Right hindlimb (tissue), 1 donor: ENCODE results near the gene EFCAB6.

Source experiments
- DNase-seq: peaks from one replicate; pipeline ENCODE4 v3.0.0-alpha.2; 2018

Gene EFCAB6

DNA sequence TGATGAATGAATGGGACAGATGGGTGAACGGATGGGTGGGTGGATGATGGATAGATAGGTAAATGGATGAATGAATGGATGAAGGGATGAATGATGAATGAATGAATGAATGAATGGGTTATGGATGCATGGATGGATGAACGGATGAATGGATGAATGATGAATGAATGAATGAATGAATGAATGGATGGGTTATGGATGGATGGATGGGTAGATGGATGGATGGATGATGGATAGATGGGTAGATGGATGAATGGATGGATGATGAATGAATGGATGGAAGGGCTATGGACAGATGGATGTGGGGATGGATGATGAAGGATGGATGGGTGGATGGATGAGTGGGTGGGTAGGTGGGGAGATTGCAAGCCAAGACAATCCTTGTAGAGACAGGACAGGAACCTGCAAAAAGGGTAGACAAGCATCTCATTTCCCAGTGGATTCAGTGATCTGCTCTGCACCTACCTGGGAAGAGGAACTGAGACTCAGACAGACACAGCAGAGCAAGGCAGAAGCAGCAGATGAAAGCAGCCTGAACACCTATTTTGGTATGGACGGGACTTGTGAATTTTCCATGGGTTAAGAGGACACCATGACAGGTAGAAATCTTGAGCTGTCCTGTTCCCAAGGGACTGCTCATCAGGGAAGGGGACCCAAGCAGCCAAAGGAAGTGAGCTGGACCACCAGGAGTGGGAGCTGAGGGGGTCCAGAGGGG lies 68.0 kb downstream of the EFCAB6 start:
- no peak for DNase-seq

DNA sequence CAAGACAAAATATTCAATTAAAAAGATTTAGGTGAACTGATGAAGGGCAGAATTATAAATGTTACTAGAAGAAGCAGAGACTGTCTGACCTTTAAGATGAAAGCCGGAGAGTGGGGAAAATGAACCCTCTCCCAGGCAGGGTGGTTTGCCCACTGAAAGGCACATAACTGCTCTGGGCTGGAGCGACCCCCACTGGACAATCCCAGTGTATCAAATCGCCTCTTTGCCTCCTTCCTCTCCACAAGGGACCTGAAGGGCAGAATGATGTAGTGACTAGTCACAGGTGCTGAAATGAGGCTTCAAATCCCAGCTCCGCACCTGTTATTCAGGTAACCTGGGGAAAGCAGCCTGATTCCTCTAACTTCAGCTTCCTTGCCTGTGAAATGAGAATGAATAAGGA lies 69.0 kb downstream of the EFCAB6 start:
- DNase-seq = no peak

DNA sequence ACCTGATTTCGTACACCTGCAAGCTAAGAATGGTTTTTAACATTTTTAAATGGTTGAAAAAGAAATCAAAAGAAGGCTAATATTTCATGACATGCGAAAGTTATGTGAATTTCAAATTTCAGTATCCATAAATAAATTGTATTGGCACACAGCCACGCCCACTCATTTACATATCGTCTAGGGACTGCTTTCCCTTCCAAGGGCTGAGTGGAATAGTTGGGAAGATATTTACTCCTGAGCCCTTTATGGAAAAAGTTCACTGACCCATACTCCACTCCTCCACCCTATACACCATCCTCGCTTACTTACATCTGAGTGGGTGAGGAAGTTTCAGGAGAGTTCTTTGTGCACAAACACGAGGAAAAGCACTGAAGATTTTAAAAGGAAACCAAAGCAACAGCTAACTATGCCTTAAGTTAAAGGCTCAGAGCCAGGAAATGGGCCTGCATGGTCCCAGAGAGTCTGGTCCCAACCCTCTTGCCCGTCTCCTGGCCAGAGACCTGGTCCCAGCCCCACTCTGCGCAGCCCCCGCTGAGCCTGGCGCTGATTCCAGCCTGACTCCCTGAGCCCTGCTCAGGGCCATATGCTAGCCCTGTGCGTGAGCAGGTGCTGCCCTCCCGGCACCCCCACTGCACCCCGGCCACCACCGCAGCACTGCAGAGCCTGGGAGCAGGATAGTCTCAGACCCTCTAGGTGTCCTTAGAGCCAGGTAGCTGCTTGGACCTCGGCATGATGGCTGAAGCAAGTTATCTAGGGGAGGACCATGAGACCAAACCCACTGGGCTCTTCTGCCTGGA lies 69.8 kb downstream of the EFCAB6 start:
- DNase-seq = no peak

GRCh38 chr22:43740587-43741270 lies 71.4 kb downstream of the EFCAB6 start:
- DNase-seq = no peak

DNA sequence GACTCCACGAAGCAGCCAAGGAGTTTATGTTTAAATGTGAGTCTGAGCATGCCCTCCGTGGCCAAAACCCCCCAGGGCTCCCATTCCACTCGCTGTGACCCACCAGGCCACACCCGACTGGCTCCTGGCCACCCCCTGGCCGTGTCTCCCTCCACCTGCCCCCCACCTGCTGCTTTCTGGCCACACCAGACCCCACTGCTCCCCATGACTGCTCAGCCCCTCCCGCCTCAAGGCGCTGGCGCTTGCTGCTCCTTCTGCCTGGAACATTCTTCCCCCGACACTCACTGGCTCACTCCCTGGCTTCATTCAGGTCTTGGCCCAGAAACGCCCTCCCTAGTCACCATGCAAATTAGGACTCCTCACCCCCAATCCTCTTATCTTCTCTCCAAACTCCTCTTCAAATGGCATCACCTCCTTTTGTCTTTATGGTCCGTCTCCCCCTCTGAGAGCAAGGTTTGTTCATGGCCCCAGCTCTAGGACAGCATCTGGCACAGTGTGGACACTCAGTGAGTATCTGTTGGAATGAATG lies 72.2 kb downstream of the EFCAB6 start:
- DNase-seq = no peak

DNA sequence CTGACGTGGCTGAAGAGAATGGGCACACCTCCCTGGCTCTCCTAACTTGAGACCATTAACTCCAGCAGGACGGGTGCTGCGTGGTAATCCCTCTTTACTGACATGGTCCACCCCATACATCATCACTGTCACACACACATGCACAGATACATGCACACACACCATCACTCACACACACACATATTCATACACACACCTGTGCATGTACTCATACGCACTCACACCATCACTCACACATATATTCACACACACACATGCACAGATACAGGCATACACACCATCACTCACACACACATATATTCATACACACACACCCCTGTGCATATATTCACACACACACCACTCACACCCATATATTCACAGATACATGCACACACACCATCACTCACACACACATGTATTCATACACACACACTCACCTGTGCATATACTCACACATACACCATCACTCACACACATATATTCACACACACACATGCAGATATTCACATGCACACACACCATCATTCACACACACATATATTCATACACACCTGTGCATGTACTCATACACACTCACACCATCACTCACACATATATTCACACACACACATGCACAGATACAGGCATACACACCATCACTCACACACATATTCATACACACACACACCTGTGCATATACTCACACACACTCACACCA lies 74.8 kb downstream of the EFCAB6 start:
- DNase-seq = no peak

- no peak for DNase-seq
Observed at GRCh38 chr22:43736651-43737050, 75.5 kb downstream of the EFCAB6 start.

- DNase-seq = no peak
Observed at GRCh38 chr22:43734370-43735150, 77.5 kb downstream of the EFCAB6 start.

DNA sequence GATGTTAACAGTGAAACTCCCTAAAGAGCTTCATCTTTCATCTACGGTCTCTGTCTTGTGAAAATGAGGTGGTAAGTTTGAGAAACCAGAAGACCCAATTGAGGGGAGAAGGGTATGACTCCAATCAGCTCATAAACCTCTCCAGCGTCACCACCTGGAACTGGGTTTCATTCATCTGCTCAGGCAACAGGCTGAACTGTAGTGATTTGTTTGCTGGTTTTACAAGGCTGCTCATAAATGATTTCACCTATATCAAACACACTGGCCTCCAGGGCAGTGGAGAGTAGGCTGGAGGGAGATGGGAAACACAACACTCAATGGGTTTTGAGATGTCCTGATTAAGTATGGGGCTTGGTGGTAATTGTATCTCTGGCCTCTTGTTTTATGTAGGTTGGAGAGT lies 79.0 kb downstream of the EFCAB6 start:
- no peak for DNase-seq

- no peak for DNase-seq
Observed at GRCh38 chr22:43731988-43732387, 80.1 kb downstream of the EFCAB6 start.

- DNase-seq = no peak
Observed at GRCh38 chr22:43726964-43727543, 85.1 kb downstream of the EFCAB6 start.

GRCh38 chr22:43726322-43726721 lies 85.8 kb downstream of the EFCAB6 start:
- peak; percentile 34 for DNase-seq

DNA sequence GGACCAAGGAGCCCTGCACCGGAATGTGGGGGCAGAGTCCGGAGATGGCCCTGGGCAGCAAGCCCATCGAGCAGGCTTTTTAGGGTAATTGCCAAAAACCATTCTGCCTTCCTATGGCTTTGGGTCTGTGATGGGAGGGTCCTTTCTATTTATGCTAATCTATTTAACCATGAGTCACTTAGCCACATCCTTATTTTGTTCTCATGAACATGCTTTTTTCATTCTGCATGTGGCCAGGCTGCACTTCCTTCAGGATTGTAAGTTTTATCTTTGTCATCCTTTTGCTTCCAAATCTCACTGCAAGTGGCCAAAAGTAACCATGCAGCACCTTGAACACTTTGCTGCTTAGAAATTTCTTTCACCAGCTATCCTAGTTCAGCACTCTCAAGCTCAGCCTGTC lies 88.3 kb downstream of the EFCAB6 start:
- DNase-seq = no peak

- no peak for DNase-seq
Observed at GRCh38 chr22:43722444-43722843, 89.7 kb downstream of the EFCAB6 start.

- no peak for DNase-seq
Observed at GRCh38 chr22:43720716-43721115, 91.4 kb downstream of the EFCAB6 start.

DNA sequence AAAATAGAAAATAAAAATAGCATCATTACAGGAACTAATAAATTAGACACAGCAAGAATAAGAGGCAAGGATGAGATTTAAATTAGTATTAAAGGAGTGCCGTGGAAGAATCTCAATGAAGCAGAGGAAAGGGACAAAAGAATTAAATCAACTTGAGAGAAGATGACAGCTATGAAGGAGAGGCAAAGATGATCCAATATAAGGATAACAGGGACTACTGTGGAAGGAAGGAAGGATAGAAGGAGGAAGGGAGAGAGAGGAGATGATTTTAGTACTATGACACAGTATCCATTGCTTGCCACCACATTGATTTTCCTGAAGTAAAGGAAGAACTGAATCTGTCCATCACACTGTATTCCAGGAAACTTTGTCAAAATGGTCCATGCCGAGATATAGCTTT lies 98.0 kb downstream of the EFCAB6 start:
- no peak for DNase-seq

DNA sequence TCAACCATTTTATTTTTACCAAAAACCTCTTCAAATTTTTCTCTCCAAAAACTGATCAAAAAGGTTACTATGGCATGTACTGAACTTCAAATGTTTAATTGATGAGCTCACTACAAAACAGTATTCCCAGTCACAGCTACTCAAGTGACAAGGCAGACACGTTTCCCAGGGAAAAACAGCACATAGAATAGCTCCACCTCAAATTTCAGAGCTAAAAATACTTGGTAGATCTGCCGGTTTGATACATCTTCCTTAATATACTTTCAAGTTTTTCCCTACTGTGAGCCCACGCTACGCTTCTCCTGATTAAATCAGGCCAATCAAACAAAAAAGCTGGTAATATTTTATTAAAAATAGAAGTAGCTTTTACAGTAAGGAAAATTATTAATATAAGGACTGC lies 100.4 kb downstream of the EFCAB6 start:
- DNase-seq = no peak

DNA sequence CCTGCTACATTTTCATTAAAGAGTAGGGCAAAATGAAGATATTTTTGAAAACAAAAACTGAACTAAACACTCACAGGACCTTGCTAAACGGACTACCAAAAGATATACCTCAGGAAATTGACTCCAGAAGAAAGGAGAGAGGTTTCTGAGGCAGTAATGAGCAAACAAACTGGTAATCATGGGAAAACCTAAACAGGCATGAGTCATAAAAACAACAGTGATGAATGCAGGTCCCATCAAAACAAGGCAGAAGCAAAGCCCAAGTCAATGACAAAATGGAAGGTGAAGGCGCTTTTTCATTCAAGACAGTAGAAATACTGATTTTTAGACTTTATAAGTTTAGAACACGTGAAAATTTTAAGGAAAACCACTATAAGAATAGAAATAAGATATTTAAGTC lies 104.5 kb downstream of the EFCAB6 start:
- DNase-seq = no peak

DNA sequence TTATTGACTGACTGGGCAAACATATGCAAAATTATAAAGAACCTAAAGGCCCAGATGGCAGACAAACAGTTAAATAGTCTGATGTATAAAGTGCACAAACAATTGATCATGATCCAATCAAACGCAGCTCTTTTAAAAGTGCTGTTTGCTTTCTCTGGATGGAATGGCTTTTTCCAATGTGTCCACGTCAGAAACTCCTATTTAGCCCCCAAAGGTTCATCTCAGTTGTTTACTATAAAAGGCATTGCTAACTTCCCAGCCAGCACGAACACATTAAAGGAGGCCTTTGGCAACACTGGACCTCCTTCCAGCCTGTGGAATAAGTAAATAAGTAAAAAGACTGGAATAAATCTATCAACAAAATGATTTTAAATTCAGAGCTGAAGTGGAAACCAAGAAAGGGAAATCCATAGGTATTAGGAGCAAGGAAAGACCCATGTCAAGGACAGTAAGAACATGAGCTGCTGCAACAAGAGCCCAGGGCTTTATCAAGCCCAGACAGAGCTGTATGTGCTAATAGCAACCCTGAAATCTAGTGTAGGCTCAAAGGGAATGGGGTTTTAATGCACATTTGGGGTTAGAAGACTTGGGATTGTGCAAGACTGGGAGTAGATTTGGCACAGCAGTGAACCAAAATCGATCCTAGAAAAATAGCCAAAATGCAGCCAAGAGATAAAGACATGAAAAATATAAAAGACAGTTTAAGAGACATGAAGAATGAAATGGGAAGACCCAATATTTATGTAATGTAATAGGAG lies 105.4 kb downstream of the EFCAB6 start:
- no peak for DNase-seq

DNA sequence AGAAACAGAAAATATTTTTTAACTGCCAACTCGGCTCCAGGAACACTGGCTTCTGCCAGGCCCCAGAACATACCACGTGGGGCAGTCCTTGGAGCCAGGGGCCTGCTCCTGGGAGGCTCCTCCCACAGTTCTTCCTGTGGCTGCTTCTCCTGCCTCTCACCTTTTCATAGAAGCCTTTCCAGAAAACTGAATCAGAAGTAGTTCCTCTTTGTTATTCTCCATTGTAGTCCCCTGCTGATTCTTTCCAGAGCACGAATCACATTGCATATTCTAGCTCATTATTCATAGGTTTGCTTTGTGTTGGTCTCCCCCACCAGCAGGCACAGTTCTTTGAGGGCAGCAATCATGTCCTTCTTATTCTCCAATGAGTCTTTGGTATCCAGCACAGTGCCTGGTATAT lies 106.0 kb downstream of the EFCAB6 start:
- no peak for DNase-seq

GRCh38 chr22:43704051-43704450 lies 108.1 kb downstream of the EFCAB6 start:
- DNase-seq = no peak
